Spleen (tissue), 11 donors: ENCODE results near the gene PANK4. TPM values are rescaled to one million over a fixed set of nuclear protein-coding genes. Genes with fewer than 3 reads are reported as not detected.

Source experiments
- DNase-seq: peaks from one replicate; pipeline ENCODE4 v3.0.0-alpha.2; 2020
- H3K27ac ChIP-seq, 8 donors: fragments of 200-600 bp; sonication (generic) in 7 of 8; 1 replicate in 4 of 8; 2 replicates in 4 of 8; pipeline versions ENCODE4 v1.5.0 to v1.8.0; 2016 to 2021; ENCODE audit warnings: inconsistent platforms in 4 of 8, mild to moderate bottlenecking in 4 of 8, moderate library complexity in 1 of 8
- H3K27me3 ChIP-seq, 7 donors: fragments of 200-600 bp; sonication (generic) in 6 of 7; replicated peaks in 1 of 7; 1 replicate in 4 of 7; 2 replicates in 3 of 7; pipeline versions ENCODE4 v1.5.0 to v1.8.0; 2016 to 2021; ENCODE audit warnings: inconsistent platforms in 3 of 7, mild to moderate bottlenecking in 1 of 7
- H3K36me3 ChIP-seq, 6 donors: fragments of 200-600 bp; sonication (generic) in 5 of 6; 1 replicate in 4 of 6; 2 replicates in 2 of 6; pipeline versions ENCODE4 v1.5.0 to v1.8.0; 2016 to 2021; ENCODE audit warnings: inconsistent platforms in 2 of 6
- H3K4me1 ChIP-seq, 6 donors: fragments of 200-600 bp; sonication (generic) in 5 of 6; 1 replicate in 3 of 6; 2 replicates in 3 of 6; pipeline versions ENCODE4 v1.5.0 to v1.8.0; 2016 to 2021; ENCODE audit warnings: inconsistent platforms in 3 of 6
- H3K4me3 ChIP-seq, 8 donors: fragments of 200-600 bp; sonication (generic) in 7 of 8; 1 replicate in 4 of 8; 2 replicates in 4 of 8; pipeline versions ENCODE4 v1.5.0 to v1.8.0; 2016 to 2021; ENCODE audit warnings: inconsistent platforms in 4 of 8, mild to moderate bottlenecking in 4 of 8, moderate library complexity in 2 of 8
- H3K9me3 ChIP-seq, 8 donors: fragments of 200-600 bp; sonication (generic) in 7 of 8; 1 replicate in 4 of 8; 2 replicates in 4 of 8; pipeline versions ENCODE4 v1.5.0 to v1.8.0; 2016 to 2021; ENCODE audit warnings: inconsistent platforms in 4 of 8
- POLR2A ChIP-seq, 3 donors: fragments of 450-650 bp; IDR thresholded peaks; one replicate each; pipeline ENCODE4 v1.5.1; 2017; ENCODE audit warnings: antibody characterized with exemption in 3 of 3, mild to moderate bottlenecking in 1 of 3
- POLR2AphosphoS5 ChIP-seq, 3 donors: sonication (generic); formaldehyde crosslinking; IDR thresholded peaks; one replicate each; pipeline ENCODE4 v1.5.1; 2017; ENCODE audit warnings: antibody characterized with exemption in 3 of 3
- WGBS, 5 donors: extraction: QIAGEN DNeasy Blood & Tissue Kit in 3 of 5; methylation state at CpG; one replicate each; pipeline versions ENCODE4 v1.1.5 to v1.1.7; 2013 to 2018; 5-methylcytosine and 5-hydroxymethylcytosine counted together
- intact Hi-C: fragments of 100-400 bp; cut with DNase I; formaldehyde crosslinking; loops from one replicate; pipeline ENCODE4 v1.15.0; 2023; ENCODE audit warnings: low total_unique reads
- polyA plus RNA-seq, 3 donors: library from polyadenylated mRNA; stranded (reverse); fragments of 200-250 nt; gene quantifications; one replicate each; pipeline ENCODE4 v1.2.1, GENCODE V29; 2013
- total RNA-seq, 7 donors: library from RNA; depleted of rRNA in 3 of 7; stranded (reverse); fragments of >200 nt in 3 of 7; fragmentation: NEBNext Ultra II Directional in 4 of 7; extraction: Animal tissue kit (Norgen Biotek cat#: 25700) in 4 of 7; gene quantifications; one replicate each; pipeline versions ENCODE4 v1.1.0 to v1.2.1, GENCODE V29; 2016 to 2021
- TF ChIP-seq, protein P1 (sequence below), 11 experiments: fragments of 200-600 bp in 7 of 11; fragments of 450-650 bp in 4 of 11; sonication (generic) in 4 of 11; IDR thresholded peaks in 8 of 11; conservative IDR thresholded peaks in 3 of 11; 1 replicate in 7 of 11; 2 replicates in 4 of 11; pipeline versions ENCODE4 v1.4.0 to v1.8.0; 2016 to 2021; ENCODE audit warnings: antibody characterized with exemption in 11 of 11, inconsistent platforms in 4 of 11, mild to moderate bottlenecking in 1 of 11
- donor health status: healthy with polysubstance abuse.
- donor health status: DM: no; HTN: no; CAD: no; lungs with moderate emphysema.
- donor health status: DM: no; HTN: no; CAD: no.
- donor health status: Bipolar disorder and iron deficiency.
- donor health status: healthy.
- donor health status: DM: no; HTN: no; CAD: no.
- donor health status: DM: yes; HTN: yes; CAD: no.

PANK4 gene
- total and polyA plus RNA-seq, 10 donors, result 13.8 to 49.5 (median 42.9) TPM

DNA sequence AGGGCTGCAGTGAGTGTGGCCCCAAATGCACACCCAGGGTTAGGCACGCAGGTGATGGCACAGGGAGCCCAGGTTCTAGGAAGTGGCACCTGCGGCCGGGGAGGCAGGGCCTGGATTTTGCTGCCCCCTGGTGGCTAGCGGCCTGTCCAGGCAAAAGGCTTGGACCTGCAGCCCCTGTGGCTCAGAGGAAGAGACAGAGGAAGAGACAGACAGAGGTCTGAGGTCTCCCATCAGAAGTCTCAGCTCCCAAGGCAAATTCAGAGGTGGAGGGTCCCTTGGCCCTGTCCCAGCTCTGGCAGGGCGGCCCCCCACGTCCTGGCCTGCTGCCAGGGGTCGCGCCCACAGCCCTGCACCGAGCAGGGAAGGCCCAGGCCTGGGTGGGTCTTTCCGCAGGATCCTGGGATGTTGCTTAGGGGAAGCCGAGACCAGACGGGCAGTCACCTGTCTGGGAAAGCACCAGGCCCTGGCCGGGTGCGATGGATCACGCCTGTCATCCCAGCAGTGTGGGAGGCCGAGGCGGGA, 21.7 kb upstream of the PANK4 start:
- H3K9me3 ChIP-seq, result no peaks in the 10 kb centered on the region
- peak overlapping the region; percentile 92 to 99 (median 98) for H3K27ac ChIP-seq
- WGBS, 5 donors, result 2 to 3% (median 2%) methylated on average over 15 to 17 of the region's 17 CpGs
- intact Hi-C loops, result loop anchor here (5.0 kb wide), 2 partner anchors 136 to 351 kb away; partner anchors contain the start of gene PEX10
- peaks cover 0 to 6% (median 0%) of the 10 kb centered on the region in 7 donors for H3K27me3 ChIP-seq
- TF ChIP-seq POLR2A (IDR thresholded peaks at IDR 0.05), result peak in 1 of 3 donors; percentile 19
- peak; percentile 75 to 82 (median 82) for TF ChIP-seq POLR2AphosphoS5 (IDR thresholded peaks at IDR 0.05)
- TF ChIP-seq, protein P1, sequence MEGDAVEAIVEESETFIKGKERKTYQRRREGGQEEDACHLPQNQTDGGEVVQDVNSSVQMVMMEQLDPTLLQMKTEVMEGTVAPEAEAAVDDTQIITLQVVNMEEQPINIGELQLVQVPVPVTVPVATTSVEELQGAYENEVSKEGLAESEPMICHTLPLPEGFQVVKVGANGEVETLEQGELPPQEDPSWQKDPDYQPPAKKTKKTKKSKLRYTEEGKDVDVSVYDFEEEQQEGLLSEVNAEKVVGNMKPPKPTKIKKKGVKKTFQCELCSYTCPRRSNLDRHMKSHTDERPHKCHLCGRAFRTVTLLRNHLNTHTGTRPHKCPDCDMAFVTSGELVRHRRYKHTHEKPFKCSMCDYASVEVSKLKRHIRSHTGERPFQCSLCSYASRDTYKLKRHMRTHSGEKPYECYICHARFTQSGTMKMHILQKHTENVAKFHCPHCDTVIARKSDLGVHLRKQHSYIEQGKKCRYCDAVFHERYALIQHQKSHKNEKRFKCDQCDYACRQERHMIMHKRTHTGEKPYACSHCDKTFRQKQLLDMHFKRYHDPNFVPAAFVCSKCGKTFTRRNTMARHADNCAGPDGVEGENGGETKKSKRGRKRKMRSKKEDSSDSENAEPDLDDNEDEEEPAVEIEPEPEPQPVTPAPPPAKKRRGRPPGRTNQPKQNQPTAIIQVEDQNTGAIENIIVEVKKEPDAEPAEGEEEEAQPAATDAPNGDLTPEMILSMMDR (IDR thresholded peaks at IDR 0.05 in 8 of 11, conservative IDR thresholded peaks at IDR 0.05 in 3 of 11), result peak; percentile 95 to 99 (median 97)
- peak overlapping the region; percentile 27 to 93 (median 84) for H3K4me3 ChIP-seq
- H3K4me1 ChIP-seq, result peaks cover 30 to 90% (median 69%) of the 10 kb centered on the region in 6 donors
- DNase-seq, result peak; percentile 97
- H3K36me3 ChIP-seq, result no peaks in the 10 kb centered on the region

DNA sequence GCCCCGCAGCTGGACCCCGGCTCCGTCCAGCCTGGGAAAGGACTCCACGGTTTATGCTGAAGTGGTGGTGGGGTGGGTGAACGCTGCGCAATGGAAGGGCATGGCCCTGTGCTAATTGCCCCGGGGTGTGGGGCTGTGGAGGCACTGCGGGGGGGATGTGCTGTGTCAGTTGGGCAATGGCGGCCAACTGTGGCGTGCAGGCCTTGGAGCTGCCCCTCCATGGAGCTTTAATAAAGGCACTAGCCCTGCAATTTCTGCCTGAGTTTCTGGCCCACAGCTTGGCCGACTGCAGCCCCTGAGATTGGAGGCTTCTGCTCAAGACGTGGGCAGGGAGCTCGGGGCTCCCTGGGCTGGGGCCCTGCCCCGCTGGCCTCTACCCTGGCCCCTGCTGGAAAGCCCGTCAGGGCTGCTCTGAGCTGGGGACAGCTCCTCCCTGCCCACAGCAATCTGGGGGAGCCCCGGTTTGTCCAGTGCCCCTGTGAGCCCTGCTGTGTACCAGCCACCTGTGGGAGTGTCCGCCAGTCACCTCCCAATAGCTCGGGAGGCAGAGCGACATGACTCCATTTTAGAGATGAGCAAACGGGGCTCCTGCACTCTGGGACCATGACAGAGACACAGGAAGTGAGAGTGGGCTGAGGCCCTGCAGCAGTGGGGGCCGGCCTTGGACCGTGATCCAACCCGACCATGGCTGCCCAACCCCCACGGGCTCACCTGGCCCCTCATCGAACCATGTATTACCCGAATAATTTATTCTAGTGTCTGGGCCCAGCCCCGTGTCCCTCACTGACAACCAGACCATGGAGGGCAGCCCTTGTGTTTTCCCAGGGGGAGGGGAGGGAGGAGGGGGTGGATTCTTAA, 21.0 kb upstream of the PANK4 start:
- peaks cover 30 to 97% (median 72%) of the 10 kb centered on the region in 6 donors for H3K4me1 ChIP-seq
- DNase-seq, result peak; percentile 92
- H3K27ac ChIP-seq, result peak overlapping the region; percentile 92 to 99 (median 98)
- peak overlapping the region; percentile 59 to 93 (median 86) for H3K4me3 ChIP-seq
- WGBS, 5 donors, result 5 to 10% (median 7%) methylated on average over 11 to 27 of the region's 27 CpGs
- TF ChIP-seq POLR2AphosphoS5 (IDR thresholded peaks at IDR 0.05), result peak in 1 of 3 donors; percentile 48
- TF ChIP-seq, protein P1 (IDR thresholded peaks at IDR 0.05 in 8 of 11, conservative IDR thresholded peaks at IDR 0.05 in 3 of 11), result no peak
- H3K27me3 ChIP-seq, result peaks cover 0 to 13% (median 0%) of the 10 kb centered on the region in 7 donors
- H3K36me3 ChIP-seq, result no peaks in the 10 kb centered on the region
- no peaks in the 10 kb centered on the region for H3K9me3 ChIP-seq
- intact Hi-C loops, result loop anchor here (5.0 kb wide), 2 partner anchors 135 to 350 kb away; partner anchors contain the start of gene PEX10

DNA sequence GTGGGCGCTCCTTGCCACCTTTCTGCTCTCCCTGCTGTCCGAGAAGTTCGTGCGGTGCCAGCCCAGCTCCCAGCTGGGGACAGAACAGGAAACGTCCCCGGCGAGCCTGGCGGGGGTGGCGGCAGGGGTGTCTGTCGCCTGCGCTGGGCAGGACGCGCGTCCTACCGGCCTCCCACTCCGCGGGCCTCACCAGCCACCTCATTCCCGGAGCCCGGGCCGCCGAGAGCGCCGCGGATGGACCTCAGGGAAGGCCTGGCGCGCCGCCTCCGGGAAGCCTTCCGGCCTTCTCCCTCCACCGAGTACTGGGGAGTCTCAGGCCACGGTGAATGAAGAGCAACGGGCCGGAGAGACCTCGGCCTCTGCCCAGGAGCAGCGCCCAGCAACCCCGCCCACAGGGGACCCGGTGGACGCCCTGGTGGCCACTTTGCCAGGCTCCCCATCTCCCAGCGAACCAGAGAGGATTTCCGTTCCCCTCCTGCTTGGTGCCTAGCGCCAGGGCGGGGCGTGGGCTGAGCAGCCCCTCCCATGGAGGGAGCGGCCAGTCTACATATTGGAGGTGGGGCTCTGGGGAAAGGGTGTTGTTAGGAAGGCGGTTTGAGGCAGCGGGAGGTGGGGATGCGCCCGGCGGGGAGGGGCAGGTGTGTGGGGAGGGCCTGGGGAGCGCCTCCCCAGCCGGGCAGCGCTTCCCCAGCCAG, 20.3 kb upstream of the PANK4 start:
- Histone ChIP-seq H3K4me3 (peak overlapping the region; percentile 59 to 93 (median 86)), H3K9me3 (no peaks in the 10 kb centered on the region), H3K27me3 (peaks cover 0 to 21% (median 0%) of the 10 kb centered on the region in 7 donors), H3K4me1 (peaks cover 30 to 100% (median 78%) of the 10 kb centered on the region in 6 donors), H3K36me3 (no peaks in the 10 kb centered on the region), H3K27ac (peak overlapping the region; percentile 92 to 99 (median 98))
- peak; percentile 96 for DNase-seq
- 0 to 1% (median 0%) methylated on average over 13 to 52 of the region's 52 CpGs for WGBS, 5 donors
- intact Hi-C loops, result loop anchor here (5.0 kb wide), 2 partner anchors 134 to 349 kb away; partner anchors contain the start of gene PEX10
- peak; percentile 86 to 93 (median 93) for TF ChIP-seq POLR2AphosphoS5 (IDR thresholded peaks at IDR 0.05)
- TF ChIP-seq, protein P1 (IDR thresholded peaks at IDR 0.05 in 8 of 11, conservative IDR thresholded peaks at IDR 0.05 in 3 of 11), result peak in 10 of 11 experiments; percentile 8 to 67 (median 51)
- TF ChIP-seq POLR2A (IDR thresholded peaks at IDR 0.05), result peak in 1 of 3 donors; percentile 55
